Upper lobe of left lung (tissue), 6 donors: Measurements from ENCODE around the gene CDC37L1. TPM values are rescaled to one million over a fixed set of nuclear protein-coding genes. Genes with fewer than 3 reads are reported as not detected.

ENCODE experiments used
- ATAC-seq, 2 donors: fragments of 200-7000 bp; cut with Tn5 transposase; one replicate each; pipeline ENCODE4 v1.9.1; 2022; ENCODE audit warnings: mild to moderate bottlenecking in 2 of 2, moderate library complexity in 2 of 2; ENCODE audit not compliant: low FRiP score in 2 of 2
- DNase-seq, 2 donors: peaks; one replicate each; pipeline ENCODE4 v3.0.0-alpha.2; 2019 to 2020
- H3K27ac ChIP-seq, 4 donors: fragments of 200-600 bp; sonication (generic); one replicate each; pipeline ENCODE4 v1.5.1; 2016 to 2019
- H3K27me3 ChIP-seq, 4 donors: fragments of 200-600 bp; sonication (generic); one replicate each; pipeline ENCODE4 v1.5.1; 2017 to 2019
- H3K36me3 ChIP-seq, 4 donors: fragments of 200-600 bp; sonication (generic); one replicate each; pipeline ENCODE4 v1.5.1; 2016 to 2019
- H3K4me1 ChIP-seq, 4 donors: fragments of 200-600 bp; sonication (generic); one replicate each; pipeline ENCODE4 v1.5.1; 2018 to 2019
- H3K4me3 ChIP-seq, 4 donors: fragments of 200-600 bp; sonication (generic); one replicate each; pipeline ENCODE4 v1.5.1; 2017 to 2019; ENCODE audit warnings: mild to moderate bottlenecking in 2 of 4, moderate library complexity in 1 of 4
- H3K9me3 ChIP-seq, 4 donors: fragments of 200-600 bp; sonication (generic); one replicate each; pipeline ENCODE4 v1.5.1; 2018 to 2019
- CTCF ChIP-seq, 6 experiments: fragments of 450-650 bp in 4 of 6; fragments of 200-600 bp in 2 of 6; sonication (generic) in 2 of 6; IDR thresholded peaks; one replicate each; pipeline ENCODE4 v1.5.1; 2016 to 2019; ENCODE audit warnings: antibody characterized with exemption in 6 of 6
- EP300 ChIP-seq, 4 donors: sonication (generic); formaldehyde crosslinking; IDR thresholded peaks; one replicate each; pipeline ENCODE4 v1.5.1; 2017; ENCODE audit warnings: antibody characterized with exemption in 4 of 4, control low read depth in 2 of 4
- POLR2A ChIP-seq, 4 donors: fragments of 450-650 bp; IDR thresholded peaks; one replicate each; pipeline ENCODE4 v1.5.1; 2016 to 2017; ENCODE audit warnings: antibody characterized with exemption in 4 of 4, mild to moderate bottlenecking in 2 of 4
- POLR2AphosphoS5 ChIP-seq, 2 donors: sonication (generic); formaldehyde crosslinking; IDR thresholded peaks; one replicate each; pipeline ENCODE4 v1.5.1; 2017; ENCODE audit warnings: antibody characterized with exemption in 2 of 2
- WGBS, 2 donors: methylation state at CpG; one replicate each; pipeline ENCODE4 v1.1.5; 2017 to 2018; 5-methylcytosine and 5-hydroxymethylcytosine counted together
- total RNA-seq, 6 donors: library from RNA; depleted of rRNA in 4 of 6; stranded (reverse); fragments of >200 nt in 4 of 6; gene quantifications; one replicate each; pipeline versions ENCODE4 v1.1.0 to v1.2.1, GENCODE V29; 2016 to 2021
- donor health status: DM: no; HTN: no; CAD: no; lungs with moderate emphysema.
- donor health status: DM: no; HTN: yes; CAD: no; lungs with severe emphysema.

The CDC37L1 gene
- total RNA-seq, 6 donors from 2014 or later, result 8.1 to 38.8 (median 18.2) TPM

GRCh38 chr9:4662108-4662988 is 17.0 kb upstream of the CDC37L1 start, which contains the start of gene PLPP6:
Gene PLPP6 (plus strand): TSS chr9:4662294. CDS start chr9:4662376, 82 bp downstream.
- no peaks in the 10 kb centered on the region for H3K9me3 ChIP-seq
- ATAC-seq (peak; percentile 94 to 95), DNase-seq (peak; percentile 94)
- no peaks in the 10 kb centered on the region for H3K27me3 ChIP-seq
- peak within 1 kb of the TSS; percentile 85 to 93 (median 89) for H3K27ac ChIP-seq
- peak; percentile 12 to 76 (median 48) for TF ChIP-seq CTCF (IDR thresholded peaks at IDR 0.05)
- peak; percentile 84 to 91 for TF ChIP-seq POLR2AphosphoS5 (IDR thresholded peaks at IDR 0.05)
- TF ChIP-seq EP300 (IDR thresholded peaks at IDR 0.05), result no peak
- peak; percentile 20 to 82 (median 49) for TF ChIP-seq POLR2A (IDR thresholded peaks at IDR 0.05)
- WGBS, 2 donors, result 1 to 7% methylated on average over 11 to 49 of the region's 70 CpGs
- H3K4me3 ChIP-seq, result peak within 1 kb of the TSS; percentile 68 to 97 (median 86)
- H3K36me3 ChIP-seq, result no peaks in the 10 kb centered on the region
- H3K4me1 ChIP-seq, result peaks cover 38 to 53% (median 46%) of the 10 kb centered on the region in 4 donors

GRCh38 chr9:4662989-4663792 is 16.2 kb upstream of the CDC37L1 start:
- peaks cover 38 to 53% (median 45%) of the 10 kb centered on the region in 4 donors for H3K4me1 ChIP-seq
- TF ChIP-seq EP300 (IDR thresholded peaks at IDR 0.05), result no peak
- TF ChIP-seq POLR2A (IDR thresholded peaks at IDR 0.05), result no peak
- no peak for TF ChIP-seq POLR2AphosphoS5 (IDR thresholded peaks at IDR 0.05)
- TF ChIP-seq CTCF (IDR thresholded peaks at IDR 0.05), result no peak
- DNase-seq (no peak), ATAC-seq (peak in 1 of 2 donors; percentile 5)
- 64 to 74% methylated on average over 6 to 7 of the region's 13 CpGs for WGBS, 2 donors
- no peaks in the 10 kb centered on the region for H3K36me3 ChIP-seq
- peak overlapping the region; percentile 85 to 93 (median 89) for H3K27ac ChIP-seq
- H3K27me3 ChIP-seq, result no peaks in the 10 kb centered on the region
- H3K9me3 ChIP-seq, result no peaks in the 10 kb centered on the region
- peak overlapping the region; percentile 68 to 97 (median 86) for H3K4me3 ChIP-seq

GRCh38 chr9:4663956-4664355 is 15.4 kb upstream of the CDC37L1 start:
- DNase-seq (no peak), ATAC-seq (no peak)
- Histone ChIP-seq H3K4me3 (peak overlapping the region in 2 of 4 donors; percentile 3 to 59), H3K27me3 (no peaks in the 10 kb centered on the region), H3K9me3 (no peaks in the 10 kb centered on the region), H3K36me3 (no peaks in the 10 kb centered on the region), H3K4me1 (peaks cover 38 to 53% (median 41%) of the 10 kb centered on the region in 4 donors), H3K27ac (peak overlapping the region in 2 of 4 donors; percentile 14 to 80)
- TF ChIP-seq POLR2AphosphoS5 (IDR thresholded peaks at IDR 0.05), result no peak
- no peak for TF ChIP-seq POLR2A (IDR thresholded peaks at IDR 0.05)
- no peak for TF ChIP-seq CTCF (IDR thresholded peaks at IDR 0.05)
- TF ChIP-seq EP300 (IDR thresholded peaks at IDR 0.05), result no peak
- WGBS, 2 donors, result 77 to 87% methylated on average over 3 of the region's 3 CpGs

- Histone ChIP-seq H3K4me1 (peaks cover 38 to 53% (median 41%) of the 10 kb centered on the region in 4 donors), H3K4me3 (peak overlapping the region in 3 of 4 donors; percentile 47 to 59 (median 50)), H3K27me3 (no peaks in the 10 kb centered on the region), H3K9me3 (no peaks in the 10 kb centered on the region), H3K36me3 (no peaks in the 10 kb centered on the region), H3K27ac (peak overlapping the region; percentile 69 to 80 (median 78))
- DNase-seq (no peak), ATAC-seq (no peak)
- WGBS, 2 donors, result 50 to 55% methylated on average over 2 of the region's 2 CpGs
- TF ChIP-seq POLR2A (IDR thresholded peaks at IDR 0.05), result peak in 1 of 4 donors; percentile 14
- no peak for TF ChIP-seq CTCF (IDR thresholded peaks at IDR 0.05)
- TF ChIP-seq POLR2AphosphoS5 (IDR thresholded peaks at IDR 0.05), result peak in 1 of 2 donors; percentile 79
- TF ChIP-seq EP300 (IDR thresholded peaks at IDR 0.05), result peak in 2 of 4 donors; percentile 15 to 60
Measured at GRCh38 chr9:4665357-4665756, 14.0 kb upstream of the CDC37L1 start.
